Testis (tissue), 3 donors: ENCODE measurements around the gene ELK4. TPM values are rescaled to one million over a fixed set of nuclear protein-coding genes. Genes with fewer than 3 reads are reported as not detected.

ENCODE experiments used
- DNase-seq: peaks from one replicate; pipeline ENCODE4 v3.0.0-alpha.2; 2019
- H3K27ac ChIP-seq, 2 donors: fragments of 200-600 bp; sonication (generic); one replicate each; pipeline ENCODE4 v1.5.1; 2019
- H3K27me3 ChIP-seq: fragments of 200-600 bp; sonication (generic); one replicate; pipeline ENCODE4 v1.5.1; 2019
- H3K36me3 ChIP-seq: fragments of 200-600 bp; sonication (generic); one replicate; pipeline ENCODE4 v1.5.1; 2017; ENCODE audit warnings: low read depth; ENCODE audit errors: missing control alignments
- H3K4me1 ChIP-seq: fragments of 200-600 bp; sonication (generic); one replicate; pipeline ENCODE4 v1.5.1; 2019
- H3K4me3 ChIP-seq, 2 donors: fragments of 200-600 bp; sonication (generic); one replicate each; pipeline ENCODE4 v1.5.1; 2017 to 2019
- H3K9me3 ChIP-seq: fragments of 200-600 bp; sonication (generic); one replicate; pipeline ENCODE4 v1.5.1; 2017
- CTCF ChIP-seq, 3 experiments: fragments of 450-650 bp in 2 of 3; fragments of 200-600 bp in 1 of 3; sonication (generic) in 1 of 3; IDR thresholded peaks; one replicate each; pipeline ENCODE4 v1.5.1; 2016 to 2019; ENCODE audit warnings: antibody characterized with exemption in 3 of 3, mild to moderate bottlenecking in 2 of 3, moderate library complexity in 1 of 3
- POLR2A ChIP-seq: fragments of 450-650 bp; IDR thresholded peaks from one replicate; pipeline ENCODE4 v1.6.1; 2017; ENCODE audit warnings: antibody characterized with exemption, mild to moderate bottlenecking, moderate library complexity
- WGBS, 2 donors: methylation state at CpG; one replicate each; pipeline ENCODE4 v1.1.5; 2018; 5-methylcytosine and 5-hydroxymethylcytosine counted together
- intact Hi-C: fragments of 100-400 bp; cut with DNase I; formaldehyde crosslinking; loops from one replicate; pipeline ENCODE4 v1.15.1; 2023; ENCODE audit warnings: low total_unique reads
- polyA plus RNA-seq: library from polyadenylated mRNA; stranded (reverse); fragments of 350-450 nt; fragmentation: Illumina TruSeq; extraction: RNeasy Lipid Tissue Mini Kit (QIAGEN cat#74804); gene quantifications from one replicate; pipeline ENCODE4 v1.2.3, GENCODE V29; 2014; ENCODE audit warnings: low read depth, low replicate concordance; ENCODE audit not compliant: insufficient read depth
- total RNA-seq, 2 donors: library from RNA; depleted of rRNA; stranded (reverse); fragments of >200 nt; gene quantifications; one replicate each; pipeline ENCODE4 v1.2.3, GENCODE V29; 2016

Gene ELK4
- total and polyA plus RNA-seq, 3 donors from 2014 or later = 20.4 to 25.4 (median 20.5) TPM

GRCh38 chr1:205589618-205590456, 42.0 kb downstream of the ELK4 start:
- Histone ChIP-seq H3K4me3 (no peak overlapping the region), H3K4me1 (peaks cover 7% of the 10 kb centered on the region), H3K36me3 (no peaks in the 10 kb centered on the region), H3K27ac (no peak overlapping the region), H3K9me3 (no peaks in the 10 kb centered on the region), H3K27me3 (no peaks in the 10 kb centered on the region)
- TF ChIP-seq POLR2A (no peak), CTCF (IDR thresholded peaks at IDR 0.05) (no peak)
- intact Hi-C loops = loop anchor here (2.0 kb wide), 1 partner anchor 43 kb away; the partner anchor contains the start of gene ELK4
- DNase-seq = no peak
- 84 to 87% methylated on average over 7 of the region's 7 CpGs for WGBS, 2 donors

DNA sequence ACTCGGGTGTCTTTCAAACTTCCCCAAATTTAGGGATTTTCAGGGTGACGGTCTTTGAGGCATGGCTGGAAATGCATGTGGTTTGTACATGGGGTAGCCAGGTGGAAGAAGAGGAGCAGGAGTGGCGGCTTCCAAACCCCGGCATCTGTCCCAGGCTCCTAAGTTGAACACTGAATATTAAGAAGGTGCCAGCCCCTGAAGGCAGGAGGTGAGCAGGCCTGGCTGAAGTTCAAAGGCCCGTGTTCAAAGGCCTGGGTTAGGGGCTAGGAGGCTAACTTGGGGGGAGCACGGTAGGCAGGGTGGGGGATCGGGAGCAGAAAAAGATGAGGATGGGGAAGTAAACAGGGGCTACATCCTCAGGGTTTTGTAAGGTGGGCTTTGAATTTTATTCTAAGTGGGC, 42.8 kb downstream of the ELK4 start:
- no peaks in the 10 kb centered on the region for H3K27me3 ChIP-seq
- no peaks in the 10 kb centered on the region for H3K36me3 ChIP-seq
- H3K4me1 ChIP-seq = peaks cover 7% of the 10 kb centered on the region
- no peaks in the 10 kb centered on the region for H3K9me3 ChIP-seq
- DNase-seq = no peak
- intact Hi-C loops = no loop called here
- H3K27ac ChIP-seq = no peak overlapping the region
- 89 to 90% methylated on average over 7 of the region's 7 CpGs for WGBS, 2 donors
- TF ChIP-seq POLR2A (no peak), CTCF (IDR thresholded peaks at IDR 0.05) (no peak)
- H3K4me3 ChIP-seq = no peak overlapping the region

DNA sequence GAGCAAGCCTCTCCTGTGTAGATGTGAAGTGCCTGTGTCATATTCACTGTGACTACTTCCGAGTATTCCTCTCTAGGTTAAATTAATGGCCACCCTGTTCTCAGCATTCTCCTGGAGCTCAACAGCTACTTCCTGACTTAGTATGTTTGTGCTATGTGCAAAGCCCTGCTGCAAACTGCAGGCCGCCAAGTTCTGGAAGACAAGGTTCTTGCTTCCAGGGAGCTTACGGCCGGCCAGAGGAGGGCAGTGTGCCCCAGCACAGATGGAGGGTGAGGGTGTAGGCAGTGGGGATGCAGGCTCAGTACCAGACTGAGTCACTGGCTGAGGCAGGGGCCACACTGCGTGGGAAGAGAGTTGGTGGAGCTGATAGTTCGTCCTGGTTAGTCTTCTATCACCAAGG, 43.2 kb downstream of the ELK4 start:
- Histone ChIP-seq H3K9me3 (no peaks in the 10 kb centered on the region), H3K27ac (no peak overlapping the region), H3K4me3 (no peak overlapping the region), H3K4me1 (peaks cover 7% of the 10 kb centered on the region), H3K36me3 (no peaks in the 10 kb centered on the region), H3K27me3 (no peaks in the 10 kb centered on the region)
- intact Hi-C loops = no loop called here
- 42 to 56% methylated on average over 6 of the region's 6 CpGs for WGBS, 2 donors
- TF ChIP-seq POLR2A = no peak
- no peak for TF ChIP-seq CTCF (IDR thresholded peaks at IDR 0.05)
- DNase-seq = peak; percentile 40

DNA sequence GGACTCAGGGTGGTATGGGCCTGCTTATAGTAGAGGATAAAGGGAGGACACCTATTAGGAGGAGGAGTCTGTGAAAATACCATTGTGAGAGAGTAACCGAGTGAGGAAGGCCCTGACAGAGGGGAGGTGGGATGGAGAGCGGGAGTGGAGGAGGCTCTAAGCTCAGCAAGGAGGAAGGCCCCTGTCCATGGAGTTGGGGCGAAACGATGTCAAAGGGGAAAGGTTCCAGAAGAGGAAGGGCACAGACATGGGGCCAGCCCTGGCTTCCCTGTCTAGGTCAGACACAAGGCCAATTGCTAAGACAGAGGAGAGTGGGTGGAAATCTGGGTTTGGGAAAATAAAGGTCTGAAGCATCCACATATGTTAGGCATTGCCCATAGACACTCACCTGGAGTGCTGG, 44.2 kb downstream of the ELK4 start:
- TF ChIP-seq POLR2A (no peak), CTCF (IDR thresholded peaks at IDR 0.05) (no peak)
- whole genome bisulfite sequencing, 2 donors = 86 to 90% methylated on average over 4 of the region's 4 CpGs
- Histone ChIP-seq H3K9me3 (no peaks in the 10 kb centered on the region), H3K36me3 (no peaks in the 10 kb centered on the region), H3K4me1 (peaks cover 6% of the 10 kb centered on the region), H3K27ac (no peak overlapping the region), H3K4me3 (no peak overlapping the region), H3K27me3 (no peaks in the 10 kb centered on the region)
- intact Hi-C loops = no loop called here
- DNase-seq = no peak
